ENCODE results near the gene AMZ1. TPM values are rescaled to one million over a fixed set of nuclear protein-coding genes. Genes with fewer than 3 reads are reported as not detected.

AMZ1 gene
- total RNA-seq, 1 experiment from 2014 or later = 0.85 TPM

- TF ChIP-seq ATF2 (CRISPR knock-in tag; IDR thresholded peaks at IDR 0.05; ENCODE audit: borderline replicate concordance, low read depth) = no peak
- no peak for TF ChIP-seq ZBTB43 (CRISPR knock-in tag; IDR thresholded peaks at IDR 0.05)
- TF ChIP-seq IRF2 (CRISPR knock-in tag; IDR thresholded peaks at IDR 0.05; ENCODE audit: borderline replicate concordance, low read depth) = no peak
- no peak for TF ChIP-seq TCF7 (CRISPR knock-in tag; IDR thresholded peaks at IDR 0.05; ENCODE audit: low read depth)
- TF ChIP-seq CREB1 (CRISPR knock-in tag; IDR thresholded peaks at IDR 0.05) = no peak
- TF ChIP-seq USF2 (CRISPR knock-in tag; IDR thresholded peaks at IDR 0.05) = peak; percentile 62
- no peak for TF ChIP-seq AFF4 (CRISPR knock-in tag; IDR thresholded peaks at IDR 0.05; ENCODE audit: borderline replicate concordance)
- no peak for TF ChIP-seq ZNF219 (CRISPR knock-in tag; IDR thresholded peaks at IDR 0.05; ENCODE audit: borderline replicate concordance)
- TF ChIP-seq MXD4 (CRISPR knock-in tag; IDR thresholded peaks at IDR 0.05; ENCODE audit: borderline replicate concordance) = no peak
- TF ChIP-seq TP53 (CRISPR knock-in tag; IDR thresholded peaks at IDR 0.05) = no peak
- no peak for TF ChIP-seq RORB (CRISPR knock-in tag; IDR thresholded peaks at IDR 0.05)
- no peak for TF ChIP-seq PRDM15 (CRISPR knock-in tag; IDR thresholded peaks at IDR 0.05)
- no peak for TF ChIP-seq ESRRA (CRISPR knock-in tag; IDR thresholded peaks at IDR 0.05; ENCODE audit: borderline replicate concordance)
- no peak for TF ChIP-seq ZNF263 (CRISPR knock-in tag; IDR thresholded peaks at IDR 0.05; ENCODE audit: low read depth)
- TF ChIP-seq FOXK1 (CRISPR knock-in tag; IDR thresholded peaks at IDR 0.05) = no peak
- peak; percentile 93 for TF ChIP-seq CTCF (IDR thresholded peaks at IDR 0.05)
- TF ChIP-seq ZSCAN18 (CRISPR knock-in tag; IDR thresholded peaks at IDR 0.05) = no peak
- TF ChIP-seq ZNF532 (CRISPR knock-in tag; IDR thresholded peaks at IDR 0.05; ENCODE audit: borderline replicate concordance) = no peak
- no peak for TF ChIP-seq GRHL2 (CRISPR knock-in tag; IDR thresholded peaks at IDR 0.05; ENCODE audit: insufficient replicate concordance, severe bottlenecking)
Observed at GRCh38 chr7:2709553-2710285, 21.7 kb downstream of the AMZ1 start (continued).
